Activated CD8-positive, alpha-beta memory T cell treated with anti-CD3 and anti-CD28 coated beads, Interleukin-2, amount 50 U/mL, for 48 hours (primary cell): ENCODE measurements around the gene ETS1.

ENCODE experiments used
- DNase-seq: peaks from one replicate; pipeline ENCODE4 v3.0.0-alpha.2; 2020

ETS1 gene

DNA sequence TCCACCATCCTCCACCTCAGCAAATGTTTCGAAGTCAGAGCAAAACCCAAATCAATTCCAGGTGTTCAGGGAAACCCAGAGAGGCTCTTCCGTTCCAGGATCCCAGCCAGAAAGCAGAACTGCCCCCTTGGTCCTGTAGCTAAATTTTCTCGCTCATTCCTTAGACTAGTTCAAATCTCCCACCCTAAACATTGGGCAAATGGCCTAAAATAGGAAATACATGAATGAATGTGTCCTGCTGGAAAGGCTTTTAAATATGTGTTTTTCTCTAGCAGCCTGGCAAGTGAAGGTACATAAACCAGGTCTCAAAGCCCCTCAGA lies 89.6 kb downstream of the ETS1 start:
- no peak for DNase-seq

DNA sequence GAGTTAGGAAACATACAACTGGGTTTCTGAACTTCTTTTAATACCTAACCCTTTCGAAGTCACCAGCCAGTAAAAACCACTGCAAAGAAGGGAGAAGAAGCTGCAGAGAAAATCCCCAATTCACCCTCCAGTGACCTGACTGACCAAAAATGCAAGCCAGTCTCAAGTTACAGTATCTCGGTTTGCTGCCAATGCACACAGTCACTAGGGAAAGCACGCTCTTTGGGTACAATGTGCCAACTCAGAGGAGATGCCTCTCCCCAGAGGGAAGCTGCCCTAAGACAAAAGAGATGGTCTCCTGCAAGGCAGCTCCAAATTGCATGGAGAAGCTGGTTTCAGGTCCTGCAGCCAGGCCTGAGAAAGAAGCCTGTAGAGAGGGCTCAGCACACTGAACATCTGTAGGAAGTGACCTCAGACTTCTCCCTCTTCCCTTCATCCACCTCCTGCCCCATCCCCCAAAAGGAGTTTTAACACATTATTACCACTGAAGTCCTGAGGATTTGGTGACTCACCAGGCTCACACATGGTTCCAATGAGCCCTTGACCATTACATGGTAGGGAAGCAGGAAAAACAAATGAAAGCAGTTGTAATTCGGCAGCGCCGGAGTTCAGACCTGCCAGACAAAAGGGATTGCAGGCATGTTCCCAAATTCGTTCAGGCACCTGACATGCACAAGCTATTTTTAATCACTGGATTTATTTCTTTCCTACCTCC lies 90.1 kb downstream of the ETS1 start:
- DNase-seq = no peak

DNA sequence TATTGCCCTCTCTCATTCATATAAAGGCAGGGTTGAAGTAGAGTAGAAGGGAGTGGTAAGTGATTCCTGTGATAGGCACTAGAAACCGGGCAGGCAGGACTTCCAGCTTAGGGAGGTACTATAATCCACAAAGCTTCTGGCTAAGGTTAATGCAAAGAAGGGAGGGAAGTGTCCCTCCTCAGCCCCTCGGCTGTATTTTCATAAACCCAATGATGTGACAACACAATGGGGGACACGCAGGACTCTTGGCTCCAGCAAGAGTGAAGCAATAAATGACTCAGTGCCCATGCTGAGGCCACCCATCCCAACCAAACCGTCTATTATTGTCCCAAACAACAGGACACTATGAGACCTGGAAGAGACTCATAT lies 90.7 kb downstream of the ETS1 start:
- no peak for DNase-seq

DNA sequence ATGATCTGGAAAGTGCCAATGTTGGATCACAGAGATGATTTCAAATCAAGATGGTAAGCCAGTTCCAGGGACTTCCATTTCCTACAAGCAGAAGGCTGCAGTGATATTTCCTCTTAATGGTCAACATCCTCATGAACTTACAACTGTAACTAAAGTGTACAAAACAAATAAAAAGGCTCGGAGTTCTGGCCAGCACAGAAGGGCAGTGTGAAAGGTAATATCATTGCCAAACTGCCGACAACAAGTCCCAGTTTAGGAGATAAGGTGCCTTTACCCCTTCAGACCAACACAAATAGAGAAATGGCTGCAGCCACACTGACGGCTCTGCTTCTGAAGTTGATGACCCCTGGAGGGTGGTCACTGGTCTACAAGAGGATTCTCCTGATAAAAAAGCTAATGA lies 91.1 kb downstream of the ETS1 start:
- no peak for DNase-seq

DNA sequence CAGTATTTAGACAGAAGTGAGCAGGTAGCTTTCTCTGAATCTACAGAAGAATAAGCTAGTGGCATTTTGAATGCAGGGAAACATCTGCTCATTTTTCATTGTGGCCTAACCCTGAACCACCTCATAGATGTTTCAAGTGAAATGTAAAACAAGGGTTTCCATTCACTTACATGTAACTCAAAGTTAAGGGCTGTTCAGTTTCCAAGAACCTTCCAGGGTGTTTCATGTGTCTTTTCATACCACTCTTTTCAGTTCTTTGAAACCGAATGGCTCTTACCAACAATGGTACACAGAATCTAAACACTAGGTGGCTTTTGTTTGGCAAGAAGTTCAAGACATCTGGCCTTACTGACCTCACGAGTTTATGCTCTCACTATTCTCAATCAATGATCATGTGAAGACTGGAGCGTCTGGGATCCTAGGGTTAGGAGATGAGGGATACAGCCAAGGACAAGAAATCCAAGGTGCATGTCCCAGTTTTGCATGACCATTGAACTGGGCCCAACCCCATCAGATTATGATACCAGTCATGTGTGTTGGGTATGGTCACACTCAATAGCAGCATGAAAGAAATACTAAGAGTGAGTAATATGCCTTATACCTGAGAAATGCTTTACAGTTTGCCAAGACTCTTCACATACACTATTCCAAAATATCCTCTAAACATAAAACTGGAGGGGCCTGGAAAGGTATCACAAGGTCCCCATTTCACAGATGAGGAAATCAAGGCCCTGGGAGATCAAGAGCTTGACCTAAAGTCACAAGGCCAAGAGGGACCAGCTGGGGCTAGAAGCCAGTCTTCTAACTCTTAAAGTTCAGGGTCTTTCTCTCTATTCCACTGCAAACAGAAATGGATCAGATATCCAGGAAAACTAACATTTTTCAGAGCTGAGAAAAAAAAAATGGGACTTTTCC lies 92.7 kb downstream of the ETS1 start:
- no peak for DNase-seq

DNA sequence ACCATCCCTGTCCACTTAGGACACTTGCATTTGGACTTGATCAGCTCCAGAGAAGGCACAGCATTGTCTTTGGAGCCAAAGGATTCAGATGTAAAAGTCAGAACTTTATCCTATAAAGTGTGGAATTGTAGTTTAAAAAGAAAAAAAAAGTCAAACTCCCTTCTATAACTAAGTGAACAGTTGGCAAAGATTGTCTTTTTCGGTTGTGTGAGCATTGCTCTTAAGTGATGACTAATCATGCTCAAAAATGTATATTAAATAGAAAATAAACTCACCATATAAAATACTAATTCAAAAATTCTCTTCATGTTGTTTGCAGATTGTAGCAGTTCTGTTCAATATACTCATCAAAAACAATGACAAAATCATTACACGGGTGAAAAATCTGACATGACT lies 93.8 kb downstream of the ETS1 start:
- no peak for DNase-seq

DNA sequence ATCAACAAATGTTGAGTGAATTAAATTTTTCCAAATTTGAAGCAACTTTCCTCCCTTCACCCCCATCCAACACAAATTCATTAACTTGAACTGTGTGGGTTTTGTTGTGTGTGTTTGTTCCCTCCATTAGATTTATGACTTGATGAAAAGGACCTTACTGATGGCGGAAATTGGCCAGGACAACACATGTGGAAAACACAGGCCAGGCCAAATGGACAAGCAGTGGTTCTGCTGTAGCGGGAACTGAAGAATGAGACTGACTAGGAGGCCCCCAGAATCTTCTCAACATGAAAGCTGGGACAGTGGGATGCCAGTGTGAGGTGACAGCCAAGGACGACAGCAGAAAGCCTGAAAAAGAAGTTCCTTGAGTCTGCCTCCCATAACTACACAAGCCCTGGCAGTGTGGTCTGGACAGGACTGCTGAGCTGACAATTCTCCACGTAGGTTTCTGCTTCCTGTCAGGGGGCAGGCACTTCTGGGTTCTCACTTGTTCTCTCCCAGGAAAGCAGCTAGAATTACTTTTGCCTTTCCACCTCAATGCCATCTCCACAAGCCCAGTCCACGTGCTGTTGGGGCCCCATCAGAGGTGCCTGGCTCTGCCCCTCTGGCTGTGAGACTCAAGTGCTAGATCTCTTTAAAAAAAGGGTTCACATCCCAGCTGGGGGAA lies 94.3 kb downstream of the ETS1 start:
- DNase-seq = no peak

DNA sequence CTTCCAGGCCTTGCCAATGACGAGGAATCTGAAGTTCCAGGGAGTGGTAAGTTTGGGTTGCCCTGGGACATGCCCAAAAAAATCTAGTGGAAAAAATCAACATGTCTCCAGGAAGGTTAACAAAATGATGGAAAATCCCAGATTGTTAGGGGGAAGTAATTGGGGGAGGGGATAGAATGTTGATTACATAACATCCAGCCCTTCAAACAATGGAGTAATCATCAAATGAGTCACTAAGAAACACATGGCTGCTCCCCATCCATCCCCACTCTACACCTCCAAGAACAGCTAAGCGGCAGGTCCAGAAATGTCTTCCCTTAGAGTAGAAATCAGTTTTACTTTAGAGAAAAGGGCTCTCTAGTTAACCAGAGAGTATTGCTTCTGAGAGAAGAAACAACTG lies 94.9 kb downstream of the ETS1 start:
- DNase-seq = no peak

DNA sequence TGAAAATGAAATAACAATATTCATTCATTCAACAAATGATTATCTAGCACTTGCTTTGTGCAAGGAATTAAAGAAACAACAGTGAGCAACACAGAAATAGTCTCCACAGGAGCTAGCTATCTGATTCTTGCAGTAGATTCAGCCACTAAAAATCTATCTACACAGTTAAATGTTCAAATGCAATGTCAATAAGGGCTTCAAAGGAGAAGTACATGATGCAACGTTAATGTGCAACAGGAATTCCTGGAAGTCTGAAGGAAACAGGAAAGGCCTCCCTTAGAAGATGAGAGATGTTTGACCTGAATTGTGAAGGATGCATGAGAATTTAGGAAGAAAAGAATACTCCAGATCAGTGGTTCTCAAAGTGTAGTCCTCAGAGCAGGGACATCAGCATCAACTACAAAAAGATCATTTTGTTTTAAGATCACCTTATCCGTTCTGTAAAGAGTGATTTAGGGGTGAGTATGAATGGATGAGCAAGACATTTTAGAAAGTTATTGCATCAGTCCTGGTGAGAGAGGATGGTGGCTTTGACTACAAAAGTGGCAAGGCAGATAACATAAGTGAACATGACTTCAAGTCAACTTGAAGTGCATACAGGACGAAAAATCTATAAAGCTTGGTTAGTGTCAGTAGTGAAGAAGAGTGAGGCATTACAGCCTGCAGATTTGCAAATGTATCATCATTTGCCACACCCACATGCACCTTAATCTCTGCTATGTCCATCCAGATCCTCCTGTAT lies 96.0 kb downstream of the ETS1 start:
- DNase-seq = no peak

DNA sequence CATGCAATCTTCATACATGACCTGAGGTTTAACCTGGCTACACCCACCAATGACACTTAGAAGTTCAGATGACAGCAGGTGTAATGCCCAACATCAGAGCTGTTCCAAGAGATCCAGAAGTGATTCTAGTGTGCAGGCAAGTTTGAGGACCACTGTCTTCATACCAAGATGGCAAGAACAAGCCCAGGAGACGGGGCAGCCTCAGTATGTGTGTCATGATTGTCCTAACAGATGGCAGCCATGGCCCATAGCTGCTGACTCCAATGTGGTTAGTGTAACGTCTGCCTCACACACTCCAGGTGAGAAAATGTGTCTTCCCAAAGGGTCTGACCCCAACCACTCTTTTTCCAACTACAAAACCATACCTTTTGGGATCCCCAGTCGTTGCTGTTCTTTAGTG lies 97.3 kb downstream of the ETS1 start:
- no peak for DNase-seq

DNA sequence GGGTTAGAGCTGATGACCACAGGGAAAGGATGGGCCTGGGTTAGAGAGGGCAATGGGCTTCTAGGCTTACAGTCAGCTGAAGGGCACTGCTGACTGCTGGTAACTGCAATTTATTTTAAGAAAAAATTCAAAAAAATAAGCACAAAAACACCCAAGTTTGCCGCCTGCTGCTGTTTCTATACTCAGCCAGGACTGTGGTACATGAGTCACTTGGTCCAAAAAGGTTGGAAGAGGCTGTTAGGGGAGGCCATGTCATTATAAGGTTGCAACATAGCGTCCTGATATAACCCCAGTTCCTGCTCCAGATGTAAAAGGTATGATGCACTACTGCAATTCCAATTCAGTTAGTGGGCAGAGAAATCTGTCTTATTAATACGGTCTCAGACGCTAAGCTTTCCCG lies 98.9 kb downstream of the ETS1 start:
- DNase-seq = no peak

DNA sequence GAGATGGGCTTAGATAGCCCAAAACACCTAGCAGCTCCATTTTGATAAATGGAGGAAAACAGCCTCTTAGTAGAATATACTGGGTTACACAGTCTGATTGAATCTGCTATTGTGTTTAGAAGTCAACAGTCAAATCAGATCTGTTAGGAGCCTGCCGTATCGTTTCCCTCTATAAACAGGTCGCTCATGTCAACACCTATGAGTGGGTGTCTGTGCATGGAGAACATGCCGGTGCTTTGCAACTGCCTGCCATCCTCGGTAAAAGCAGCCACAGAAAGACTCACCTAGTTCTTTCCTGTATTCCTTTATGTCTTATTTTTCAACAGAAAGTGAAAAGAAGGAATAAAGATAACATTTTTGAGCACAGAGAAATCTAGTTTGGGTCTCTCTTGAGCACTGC lies 99.4 kb downstream of the ETS1 start:
- no peak for DNase-seq

DNA sequence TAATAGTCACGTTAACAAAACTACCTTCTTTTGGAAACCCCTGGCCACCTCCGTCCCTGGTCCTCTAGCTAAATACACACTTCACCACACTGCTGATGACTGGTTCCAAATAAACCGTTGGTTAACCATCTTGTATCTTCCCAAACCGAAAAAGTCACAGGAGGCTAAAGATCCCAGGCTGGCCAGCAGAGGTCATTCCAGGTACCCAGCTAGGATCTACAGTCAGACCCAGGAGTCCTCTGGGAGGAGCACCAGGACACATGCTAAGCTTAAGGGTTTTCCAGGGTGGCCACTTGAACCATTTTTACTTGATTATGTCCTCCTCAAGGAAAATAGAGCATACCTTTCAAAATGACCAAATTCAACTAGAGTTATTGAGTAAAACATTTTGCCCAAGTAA lies 103.2 kb downstream of the ETS1 start:
- DNase-seq = no peak

DNA sequence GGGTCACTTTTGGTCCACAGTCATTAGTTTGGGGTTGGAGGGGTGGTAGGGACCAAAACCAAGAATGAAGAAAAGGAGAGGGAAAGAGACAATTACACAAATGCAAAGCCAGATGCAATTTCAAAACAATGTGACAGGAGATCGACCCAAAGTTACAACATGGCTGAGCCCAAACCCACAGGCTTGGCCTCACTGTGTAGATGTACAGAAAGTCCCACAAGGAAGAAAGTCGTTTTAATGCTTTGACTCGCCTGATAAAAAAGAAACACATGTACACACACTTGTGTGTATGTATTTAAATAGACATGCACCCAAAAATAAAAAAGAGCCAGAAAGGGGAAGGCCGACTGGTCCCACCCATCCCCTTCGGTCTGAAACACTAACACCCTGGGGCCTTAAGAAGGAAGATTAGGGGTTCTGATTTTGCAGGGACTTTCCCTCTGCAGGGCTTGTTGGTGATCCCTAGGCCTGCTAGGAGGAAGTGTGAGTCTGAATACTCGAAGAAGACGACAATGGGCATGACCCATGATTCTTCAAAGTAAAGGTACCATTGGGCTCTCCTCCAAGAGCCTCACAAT lies 104.1 kb downstream of the ETS1 start:
- no peak for DNase-seq

DNA sequence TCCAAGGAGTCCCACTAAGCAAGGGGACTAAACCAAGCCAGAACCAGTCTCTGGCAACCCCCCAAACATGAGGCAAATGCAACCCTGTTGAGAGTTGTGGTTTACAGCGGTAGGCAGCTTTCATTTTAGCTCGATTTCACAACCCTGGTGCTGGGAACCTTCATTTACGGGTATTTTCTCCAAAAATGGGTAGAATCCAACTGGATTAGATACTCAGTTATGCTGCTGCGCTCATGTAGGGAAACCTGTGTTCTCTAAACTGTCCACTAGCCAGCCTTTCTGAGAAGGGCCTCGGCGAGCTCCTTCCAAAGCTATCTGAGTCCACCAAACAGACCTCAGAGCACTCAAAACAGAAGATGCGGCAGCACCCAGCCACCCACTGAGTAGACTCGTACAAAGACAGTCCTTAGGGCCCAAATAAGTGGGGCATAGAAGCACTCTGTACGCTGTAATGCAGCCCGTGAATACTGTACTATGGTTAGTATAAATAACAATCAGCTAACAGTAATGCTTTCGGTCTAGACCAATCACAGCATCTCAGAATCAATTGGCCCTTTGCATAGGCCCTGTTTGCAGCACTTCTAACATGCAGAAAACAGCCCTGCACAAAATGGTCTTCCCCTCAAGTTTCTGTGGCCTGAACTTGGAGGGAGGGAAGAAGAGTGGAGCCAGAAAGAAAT lies 104.7 kb downstream of the ETS1 start:
- DNase-seq = no peak

DNA sequence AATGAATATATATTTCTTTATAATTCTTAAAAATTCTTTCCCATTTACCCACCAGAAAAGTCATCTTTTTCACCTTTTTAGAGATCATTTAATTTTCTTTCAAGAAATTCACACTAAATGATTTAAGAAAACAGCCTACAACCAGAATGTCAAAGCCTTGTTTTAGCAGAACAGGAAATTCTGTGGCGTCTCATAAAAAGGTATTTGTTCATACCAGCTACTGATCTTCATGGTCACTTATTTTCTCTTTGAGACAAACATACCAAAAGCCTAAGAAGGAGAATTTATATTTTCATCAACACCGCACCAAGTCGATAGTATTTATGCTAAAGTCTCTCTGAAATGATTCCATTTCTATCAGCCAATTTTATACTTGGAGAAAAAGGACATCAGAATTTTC lies 105.3 kb downstream of the ETS1 start:
- no peak for DNase-seq

DNA sequence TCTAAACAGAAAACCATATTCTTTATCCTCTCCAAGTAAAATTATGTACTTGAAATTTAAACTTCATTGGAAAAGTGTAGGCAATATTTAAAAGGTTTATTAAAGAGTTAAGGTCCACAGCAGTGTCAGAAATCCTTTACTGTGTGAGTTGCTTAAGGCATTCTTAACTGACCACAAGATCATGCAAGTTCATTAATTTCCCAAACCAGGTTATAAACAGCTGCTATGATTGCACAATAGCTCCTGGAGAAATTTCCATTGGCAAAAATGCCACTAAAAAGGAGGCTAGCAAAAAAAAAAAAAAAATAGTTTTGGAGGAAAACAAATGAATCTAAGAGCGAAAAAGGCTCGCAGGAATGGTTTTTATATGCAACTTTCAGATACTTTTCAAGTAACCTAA lies 106.2 kb downstream of the ETS1 start:
- DNase-seq = no peak

DNA sequence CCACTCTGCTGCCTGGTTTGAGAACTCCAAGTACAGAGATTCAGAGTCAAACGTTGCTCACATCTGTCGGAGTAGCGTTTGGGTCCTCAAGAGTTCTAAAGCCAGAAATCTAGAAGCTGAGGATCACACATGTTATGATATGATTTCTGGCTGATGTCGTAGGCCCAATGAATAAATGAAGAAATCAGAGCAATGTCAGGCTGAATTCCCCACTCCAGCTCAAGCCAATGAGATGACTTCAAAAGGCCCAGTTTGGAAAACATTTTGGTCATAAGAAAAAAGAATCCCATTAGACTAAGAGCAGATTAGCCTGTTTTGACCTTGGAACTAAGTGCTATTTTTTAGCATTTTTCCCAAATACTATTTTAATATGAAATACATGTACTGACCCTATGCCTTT lies 106.7 kb downstream of the ETS1 start:
- no peak for DNase-seq

DNA sequence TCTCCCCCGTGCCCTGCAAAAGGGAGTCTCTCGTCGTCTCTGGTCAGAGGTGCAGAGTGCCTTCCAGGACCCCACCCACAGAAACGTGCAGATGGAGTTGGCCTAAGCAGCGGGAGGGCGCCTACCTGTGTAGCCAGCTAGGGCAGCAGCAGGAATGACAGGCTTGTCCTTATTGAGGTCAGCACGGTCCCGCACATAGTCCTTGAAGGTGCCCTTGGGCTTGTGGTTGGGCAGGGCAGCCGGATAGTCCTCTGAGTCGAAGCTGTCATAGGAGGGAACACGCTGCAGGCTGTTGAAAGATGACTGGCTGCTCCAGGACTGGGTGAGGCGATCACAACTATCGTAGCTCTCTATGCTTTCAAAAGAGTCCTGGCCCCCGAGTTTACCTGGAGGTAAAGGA lies 107.3 kb downstream of the ETS1 start:
- no peak for DNase-seq

DNA sequence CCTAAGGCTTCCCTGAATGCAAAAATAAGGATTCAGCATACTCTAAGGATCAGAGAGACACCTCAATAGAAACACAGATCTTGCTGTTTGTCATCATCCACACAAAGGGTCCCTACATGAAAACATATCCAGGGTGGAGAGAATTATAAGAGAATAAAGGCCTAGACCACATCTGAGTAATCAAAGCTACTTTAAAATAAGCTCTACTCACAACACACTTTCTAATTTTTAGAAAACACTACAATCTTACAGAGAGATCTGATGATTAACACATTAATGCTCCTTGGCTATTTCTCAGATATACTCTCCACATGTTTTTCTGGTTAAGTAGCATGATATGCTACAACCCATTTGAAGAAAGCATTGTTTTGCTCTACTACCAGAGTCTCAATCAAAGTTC lies 108.2 kb downstream of the ETS1 start:
- no peak for DNase-seq

DNA sequence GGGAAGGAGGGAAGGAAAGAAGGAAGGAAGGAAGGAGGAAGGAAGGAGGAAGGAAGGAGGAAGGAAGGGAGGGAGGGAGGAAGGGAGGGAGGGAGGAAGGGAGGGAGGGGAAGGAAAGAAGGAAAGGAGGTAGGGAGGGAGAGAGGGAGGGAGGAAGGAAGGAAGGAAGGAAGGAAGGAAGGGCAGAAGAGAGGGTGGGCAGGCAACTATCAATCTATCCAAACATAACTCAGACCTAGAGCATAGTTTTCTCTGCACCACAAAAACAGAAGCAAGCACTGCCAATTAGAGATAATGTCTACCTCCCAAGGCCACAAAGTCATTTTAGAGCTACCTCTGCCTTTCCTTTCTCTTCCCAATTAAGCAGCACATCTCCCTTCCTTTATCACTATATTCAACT lies 109.1 kb downstream of the ETS1 start:
- DNase-seq = no peak

DNA sequence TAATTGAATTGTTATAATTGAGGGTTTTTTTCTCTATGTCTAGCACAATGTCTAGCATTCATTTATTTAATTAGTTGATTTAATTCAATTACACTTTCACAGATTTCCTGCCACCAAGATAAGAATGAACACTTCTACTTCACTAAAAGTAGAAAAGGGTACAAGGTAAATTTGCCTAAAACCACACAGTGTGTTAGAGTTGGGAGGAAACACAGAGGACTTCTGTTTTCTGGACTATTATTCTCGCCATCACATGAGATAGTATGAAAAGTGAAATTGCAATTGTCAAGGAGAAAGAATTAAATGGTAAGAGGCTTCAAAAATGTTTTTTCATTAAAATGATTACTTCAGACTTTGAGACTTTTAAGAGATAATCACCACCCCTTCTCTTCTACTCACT lies 109.5 kb downstream of the ETS1 start:
- DNase-seq = no peak

DNA sequence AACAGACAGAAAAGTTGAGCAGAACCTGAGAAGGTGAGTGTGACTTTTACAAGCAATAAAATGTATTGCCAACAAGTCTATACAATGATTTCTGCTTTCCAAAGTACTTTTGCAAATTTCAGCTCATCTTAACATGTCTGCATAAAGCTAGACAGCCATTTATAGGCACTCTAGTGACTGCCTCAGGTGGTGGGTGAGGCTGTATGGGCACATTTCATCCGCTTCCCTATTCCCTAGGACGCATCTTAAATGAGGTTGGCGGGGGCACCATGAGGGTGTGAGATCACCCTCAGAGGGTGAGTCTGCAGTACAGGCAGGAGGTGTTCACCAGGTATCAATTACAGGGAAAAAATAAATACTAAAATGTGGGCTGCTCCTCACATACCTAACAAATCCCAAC lies 110.1 kb downstream of the ETS1 start:
- DNase-seq = no peak
